HepG2 (cell line): Measurements from ENCODE around the gene SPATC1L. TPM values are rescaled to one million over a fixed set of nuclear protein-coding genes. Genes with fewer than 3 reads are reported as not detected.

Experiments
- ATAC-seq: fragments of 200-7000 bp; cut with Tn5 transposase; 3 replicates; pipeline ENCODE4 v1.9.1; 2020; ENCODE audit warnings: mild to moderate bottlenecking, moderate library complexity
- BruUV-seq: library from RNA; stranded (reverse); fragments of 400-500 nt; replicated peaks from 2 replicates; lab custom pipeline; 2021; lab: Mats Ljungman, UMichigan
- CTCF ChIA-PET: fragments of 300-600 bp; formaldehyde crosslinking; extraction: SDS; loops from one replicate; lab custom pipeline; 2021; ENCODE audit warnings: low total read pairs, inconsistent platforms, low intra/inter-chr PET ratio; lab: Yijun Ruan, JAX
- POLR2A ChIA-PET: fragments of 350-600 bp; sonication (Branson Sonifier 250); formaldehyde crosslinking; loops from one replicate; lab custom pipeline; 2020; ENCODE audit warnings: antibody characterized with exemption, inconsistent platforms; lab: Yijun Ruan, JAX
- DNase-seq: peaks from one replicate; pipeline ENCODE4 v3.0.0-alpha.2; 2015; ENCODE audit warnings: low spot score
- FAIRE-seq: peaks from 3 replicates; lab custom pipeline; 2011; peaks lifted over from hg19 to GRCh38; lab: Jason Lieb, UNC
- H2AFZ ChIP-seq: one replicate; pipeline ENCODE4 v1.6.1; 2011; ENCODE audit warnings: low read length, inconsistent platforms
- H3K27ac ChIP-seq: fragments of 300-600 bp; 3 replicates; pipeline ENCODE4 v1.8.0; 2011; ENCODE audit warnings: mixed run types, mild to moderate bottlenecking, mixed read lengths, low read length, inconsistent platforms; ENCODE audit not compliant: insufficient read depth; ENCODE audit errors: extremely low read length
- H3K27me3 ChIP-seq, 2 experiments: fragments of 200-600 bp in 1 of 2; 2 replicates in 1 of 2; 3 replicates in 1 of 2; pipeline versions ENCODE4 v1.6.0 to v1.8.0; 2011; ENCODE audit warnings: low read length in 2 of 2, mild to moderate bottlenecking in 2 of 2, moderate library complexity in 2 of 2, inconsistent platforms in 1 of 2; ENCODE audit not compliant: insufficient read depth in 2 of 2, control insufficient read depth in 1 of 2
- H3K36me3 ChIP-seq, 2 experiments: fragments of 200-600 bp in 1 of 2; replicated peaks in 1 of 2; 2 replicates in 1 of 2; 3 replicates in 1 of 2; pipeline versions ENCODE4 v1.5.1 to v1.8.0; 2011; ENCODE audit warnings: low read length in 2 of 2, inconsistent platforms in 1 of 2; ENCODE audit not compliant: insufficient read depth in 2 of 2, control insufficient read depth in 1 of 2
- H3K4me1 ChIP-seq: 2 replicates; pipeline ENCODE4 v1.5.1; 2012; ENCODE audit warnings: low read length, inconsistent platforms; ENCODE audit not compliant: insufficient read depth
- H3K4me2 ChIP-seq: 2 replicates; pipeline ENCODE4 v1.6.0; 2011; ENCODE audit warnings: low read depth, low read length, inconsistent platforms
- H3K4me3 ChIP-seq, 3 experiments: fragments of 200-600 bp in 1 of 3; sonication (generic), shearing (Covaris generic) in 1 of 3; replicated peaks in 1 of 3; 2 replicates each; pipeline ENCODE4 v1.5.1; 2011 to 2016; ENCODE audit warnings: low read length in 3 of 3, inconsistent platforms in 2 of 3, low read depth in 2 of 3, mild to moderate bottlenecking in 2 of 3, control low read depth in 1 of 3, mixed read lengths in 1 of 3; ENCODE audit not compliant: insufficient read depth in 1 of 3
- H3K79me2 ChIP-seq: one replicate; pipeline ENCODE4 v1.6.1; 2011; ENCODE audit warnings: low read length, inconsistent platforms; ENCODE audit not compliant: insufficient read depth
- H3K9ac ChIP-seq: 2 replicates; pipeline ENCODE4 v1.6.0; 2011; ENCODE audit warnings: mild to moderate bottlenecking, low read depth, low read length, inconsistent platforms; ENCODE audit not compliant: insufficient read depth
- H3K9me3 ChIP-seq: 2 replicates; pipeline ENCODE4 v1.5.1; 2012; ENCODE audit warnings: mild to moderate bottlenecking, low read length
- H4K20me1 ChIP-seq: 2 replicates; pipeline ENCODE4 v1.6.0; 2011; ENCODE audit warnings: inconsistent platforms, mild to moderate bottlenecking, low read length, moderate library complexity; ENCODE audit not compliant: insufficient read depth
- RXRA ChIP-seq: sonication (generic); formaldehyde crosslinking; IDR thresholded peaks from 2 replicates; pipeline ENCODE4 v1.5.1; 2020; ENCODE audit warnings: missing genetic modification reagents
- ZNF17 ChIP-seq: sonication (generic); formaldehyde crosslinking; IDR thresholded peaks from 2 replicates; pipeline ENCODE4 v1.5.0; 2020; ENCODE audit warnings: mild to moderate bottlenecking, missing genetic modification reagents
- ZNF709 ChIP-seq: sonication (generic); formaldehyde crosslinking; IDR thresholded peaks from 2 replicates; pipeline ENCODE4 v1.5.0; 2020; ENCODE audit warnings: mild to moderate bottlenecking, missing genetic modification reagents
- WGBS: methylation state at CpG from one replicate; pipeline ENCODE4 v1.1.6; 2017; ENCODE audit warnings: low lambda C conversion rate; 5-methylcytosine and 5-hydroxymethylcytosine counted together
- in situ Hi-C: cut with HindIII; loops from 2 replicates; pipeline ENCODE4 v1.10.0; 2017; ENCODE audit warnings: low pct_unique_long_range_greater_than_20kb; ENCODE audit not compliant: extremely low pct_ligation_motif_present
- intact Hi-C: fragments of 100-400 bp; cut with micrococcal nuclease; formaldehyde crosslinking; loops from one replicate; pipeline ENCODE4 v1.10.0; 2022; ENCODE audit not compliant: unreplicated experiment
- polyA plus RNA-seq, 8 experiments: library from polyadenylated mRNA; depleted of rRNA in 3 of 8; stranded (reverse) in 7 of 8; unstranded in 1 of 8; fragments of >200 nt; fragmentation: Illumina TruSeq in 4 of 8; extraction: Trizol in 4 of 8; gene quantifications; 2 replicates each; pipeline versions ENCODE4 v1.2.1 to v1.2.3, GENCODE V29; 2011 to 2016; ENCODE audit warnings: low read depth in 4 of 8, missing spikeins in 1 of 8, mixed read lengths in 1 of 8; ENCODE audit not compliant: insufficient read depth in 1 of 8
- total RNA-seq, 5 experiments: library from RNA; depleted of rRNA; stranded (reverse); fragments of >200 nt; fragmentation: Illumina TruSeq; extraction: Trizol; gene quantifications; 2 replicates each; pipeline ENCODE4 v1.2.3, GENCODE V29; 2016; ENCODE audit warnings: low read depth in 1 of 5
- TF ChIP-seq, protein P1 (sequence below): sonication (generic); formaldehyde crosslinking; IDR thresholded peaks from 2 replicates; pipeline ENCODE4 v1.8.1; 2023; ENCODE audit warnings: missing genetic modification reagents, mild to moderate bottlenecking, borderline replicate concordance
- TF ChIP-seq, protein P2 (sequence below): sonication (generic); formaldehyde crosslinking; IDR thresholded peaks from 2 replicates; pipeline ENCODE4 v1.8.1; 2022; ENCODE audit warnings: low read depth, mild to moderate bottlenecking, missing genetic modification reagents
- TF ChIP-seq, protein P3 (sequence below): sonication (generic); formaldehyde crosslinking; IDR thresholded peaks from 2 replicates; pipeline ENCODE4 v1.4.0; 2020; ENCODE audit warnings: missing genetic modification reagents

The SPATC1L gene
- total and polyA plus RNA-seq, 2 of the 13 experiments (the other 11 are each of a cell fraction or from before 2014, with no cell fraction given), result 1.4 to 3.3 TPM

DNA sequence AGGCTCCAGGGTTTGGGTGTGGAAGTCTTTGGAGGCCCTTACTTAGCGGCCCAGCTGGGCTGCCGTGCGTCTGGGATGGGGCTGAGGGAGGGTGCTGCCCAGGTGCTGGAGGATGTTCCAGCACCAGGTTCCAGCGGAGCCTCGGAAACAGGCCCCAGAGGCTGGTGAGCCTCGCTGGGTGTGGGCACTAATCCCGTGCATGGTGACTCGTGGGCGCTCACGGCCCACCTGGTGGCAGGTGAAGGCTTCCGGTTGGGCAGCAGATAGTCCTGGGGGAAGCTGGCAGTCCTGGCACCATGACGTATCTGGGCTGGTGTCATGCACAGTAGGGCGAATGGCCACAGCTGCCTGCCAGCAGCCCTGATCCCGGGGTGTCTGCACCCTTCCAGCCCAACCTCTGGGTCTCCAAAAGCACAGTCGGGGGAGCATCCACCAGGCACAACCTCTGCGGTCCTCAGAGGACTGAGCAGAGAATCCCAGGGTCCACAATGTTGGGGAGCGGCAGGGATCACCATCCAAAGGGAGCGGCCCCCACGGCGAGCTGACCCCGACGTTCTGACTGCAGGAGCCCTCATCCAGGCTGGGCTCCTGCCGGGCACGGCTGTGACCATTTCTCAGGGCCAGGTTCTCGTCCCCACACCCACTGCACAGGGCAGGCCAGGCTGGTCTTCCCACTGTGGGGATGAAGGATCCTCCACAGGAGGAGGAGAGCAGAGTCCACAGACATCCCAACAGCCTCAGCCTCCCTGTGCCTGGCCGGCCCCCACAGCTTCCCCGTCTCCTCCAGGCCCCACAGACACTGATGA lies 54.2 kb downstream of the SPATC1L start:
- WGBS, result 72% methylated on average over 8 of the region's 27 CpGs
- Histone ChIP-seq H3K4me3 (no peak overlapping the region), H3K27ac (no peak overlapping the region), H2AFZ (no peak overlapping the region), H4K20me1 (peaks cover 2% of the 10 kb centered on the region; the same call in 1 of the 2 replicates), H3K9ac (no peak overlapping the region), H3K9me3 (no peaks in the 10 kb centered on the region), H3K4me1 (no peaks in the 10 kb centered on the region), H3K27me3 (no peaks in the 10 kb centered on the region), H3K36me3 (no peaks in the 10 kb centered on the region), H3K79me2 (no peaks in the 10 kb centered on the region), H3K4me2 (no peak overlapping the region)
- intact Hi-C loops (no loop called here), in situ Hi-C loops (no loop called here)
- ChIA-PET POLR2A (no interaction called here), CTCF (no interaction called here)
- no TSS peak for BruUV-seq
- FAIRE-seq (no peak), ATAC-seq (no peak), DNase-seq (no peak)
- TF ChIP-seq, protein P1, sequence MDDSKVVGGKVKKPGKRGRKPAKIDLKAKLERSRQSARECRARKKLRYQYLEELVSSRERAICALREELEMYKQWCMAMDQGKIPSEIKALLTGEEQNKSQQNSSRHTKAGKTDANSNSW (CRISPR knock-in tag), result no peak
- no peak for TF ChIP-seq ZNF17 (CRISPR knock-in tag)
- TF ChIP-seq, protein P2, sequence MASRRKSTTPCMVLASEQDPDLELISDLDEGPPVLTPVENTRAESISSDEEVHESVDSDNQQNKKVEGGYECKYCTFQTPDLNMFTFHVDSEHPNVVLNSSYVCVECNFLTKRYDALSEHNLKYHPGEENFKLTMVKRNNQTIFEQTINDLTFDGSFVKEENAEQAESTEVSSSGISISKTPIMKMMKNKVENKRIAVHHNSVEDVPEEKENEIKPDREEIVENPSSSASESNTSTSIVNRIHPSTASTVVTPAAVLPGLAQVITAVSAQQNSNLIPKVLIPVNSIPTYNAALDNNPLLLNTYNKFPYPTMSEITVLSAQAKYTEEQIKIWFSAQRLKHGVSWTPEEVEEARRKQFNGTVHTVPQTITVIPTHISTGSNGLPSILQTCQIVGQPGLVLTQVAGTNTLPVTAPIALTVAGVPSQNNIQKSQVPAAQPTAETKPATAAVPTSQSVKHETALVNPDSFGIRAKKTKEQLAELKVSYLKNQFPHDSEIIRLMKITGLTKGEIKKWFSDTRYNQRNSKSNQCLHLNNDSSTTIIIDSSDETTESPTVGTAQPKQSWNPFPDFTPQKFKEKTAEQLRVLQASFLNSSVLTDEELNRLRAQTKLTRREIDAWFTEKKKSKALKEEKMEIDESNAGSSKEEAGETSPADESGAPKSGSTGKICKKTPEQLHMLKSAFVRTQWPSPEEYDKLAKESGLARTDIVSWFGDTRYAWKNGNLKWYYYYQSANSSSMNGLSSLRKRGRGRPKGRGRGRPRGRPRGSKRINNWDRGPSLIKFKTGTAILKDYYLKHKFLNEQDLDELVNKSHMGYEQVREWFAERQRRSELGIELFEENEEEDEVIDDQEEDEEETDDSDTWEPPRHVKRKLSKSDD (CRISPR knock-in tag), result no peak
- no peak for TF ChIP-seq ZNF709 (CRISPR knock-in tag)
- TF ChIP-seq, protein P3, sequence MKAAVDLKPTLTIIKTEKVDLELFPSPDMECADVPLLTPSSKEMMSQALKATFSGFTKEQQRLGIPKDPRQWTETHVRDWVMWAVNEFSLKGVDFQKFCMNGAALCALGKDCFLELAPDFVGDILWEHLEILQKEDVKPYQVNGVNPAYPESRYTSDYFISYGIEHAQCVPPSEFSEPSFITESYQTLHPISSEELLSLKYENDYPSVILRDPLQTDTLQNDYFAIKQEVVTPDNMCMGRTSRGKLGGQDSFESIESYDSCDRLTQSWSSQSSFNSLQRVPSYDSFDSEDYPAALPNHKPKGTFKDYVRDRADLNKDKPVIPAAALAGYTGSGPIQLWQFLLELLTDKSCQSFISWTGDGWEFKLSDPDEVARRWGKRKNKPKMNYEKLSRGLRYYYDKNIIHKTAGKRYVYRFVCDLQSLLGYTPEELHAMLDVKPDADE (CRISPR knock-in tag), result no peak
- TF ChIP-seq RXRA, result no peak
